HG03139 (cell line): ENCODE measurements around the gene MEIOSIN.
"Not testable (repeated sequence)": the region's sequence is repeated elsewhere in the genome, so short reads cannot be mapped to it uniquely, and the experiment has no call there.

Experiments used
- ATAC-seq: cut with Tn5 transposase; IDR thresholded peaks from one replicate; pipeline ENCODE4 v1.9.1; 2021; ENCODE audit not compliant: unreplicated experiment

MEIOSIN gene

GRCh38 chr19:45798995-45799517 lies 65.8 kb downstream of the MEIOSIN start:
- no peak for ATAC-seq

- ATAC-seq: not testable (repeated sequence)
These were observed 66.3 kb downstream of the MEIOSIN start for GRCh38 chr19:45799541-45799940.

DNA sequence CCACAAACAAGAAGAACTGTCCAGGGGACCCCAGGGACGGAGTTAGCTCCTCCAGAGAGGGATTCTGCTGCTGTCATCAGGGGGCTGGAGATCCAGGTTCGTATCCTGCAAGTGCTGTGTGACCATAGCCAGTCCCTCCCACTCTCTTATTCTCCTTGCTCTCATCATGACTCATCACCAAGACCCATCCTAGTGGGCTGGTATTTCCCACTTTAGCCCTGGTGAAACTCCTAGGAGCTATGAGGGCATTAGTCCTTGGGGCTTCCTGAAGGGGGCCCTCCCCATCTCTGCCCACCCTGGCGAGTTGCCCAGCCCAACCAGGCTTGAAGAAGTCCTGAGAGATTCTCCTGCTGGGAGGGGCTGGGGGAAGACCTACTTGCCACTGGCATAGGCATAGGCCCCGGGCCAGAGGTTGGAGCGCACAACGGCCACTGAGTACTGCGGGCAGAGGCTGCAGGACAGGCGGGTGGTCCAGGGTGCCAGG lies 66.9 kb downstream of the MEIOSIN start:
- ATAC-seq: no peak

- ATAC-seq: no peak
These were observed 68.5 kb downstream of the MEIOSIN start for GRCh38 chr19:45801603-45802175.

GRCh38 chr19:45804140-45804958 lies 71.1 kb downstream of the MEIOSIN start:
- ATAC-seq: no peak

DNA sequence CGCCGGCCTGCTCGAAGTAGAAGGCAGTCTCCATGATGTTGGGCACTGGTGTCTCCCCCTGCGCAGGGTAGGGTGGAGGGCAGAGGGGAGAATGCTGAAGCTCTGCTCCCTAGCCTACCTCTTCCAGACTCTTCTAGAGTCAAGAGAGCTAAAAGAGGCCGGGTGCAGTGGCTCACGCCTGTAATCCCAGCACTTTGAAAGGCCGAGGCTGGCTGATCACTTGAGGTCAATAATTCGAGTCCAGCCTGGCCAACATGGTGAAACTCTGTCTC lies 71.7 kb downstream of the MEIOSIN start:
- ATAC-seq: no peak

- ATAC-seq: no peak
These were observed 72.5 kb downstream of the MEIOSIN start for GRCh38 chr19:45805719-45806118.

- ATAC-seq: no peak
These were observed 76.5 kb downstream of the MEIOSIN start for GRCh38 chr19:45809643-45810159.

GRCh38 chr19:45812297-45812696 lies 79.1 kb downstream of the MEIOSIN start:
- ATAC-seq: no peak
